H1 (cell line): Measurements from ENCODE around the gene PROX2. TPM values are rescaled to one million over a fixed set of nuclear protein-coding genes. Genes with fewer than 3 reads are reported as not detected.

Experiments
- CTCF ChIA-PET: fragments of 300-600 bp; sonication (Branson Sonifier 250); formaldehyde crosslinking; loops from one replicate; lab custom pipeline; 2021; ENCODE audit not compliant: partially characterized antibody; lab: Charles Lee
- POLR2A ChIA-PET: fragments of 300-600 bp; sonication (Branson Sonifier 250); formaldehyde crosslinking; loops from one replicate; lab custom pipeline; 2021; ENCODE audit warnings: inconsistent platforms; ENCODE audit not compliant: partially characterized antibody; lab: Charles Lee
- DNase-seq, 2 experiments: peaks; one replicate each; pipeline versions ENCODE4 v3.0.0 to v3.0.0-alpha.2; 2010 to 2022; ENCODE audit warnings: low spot score in 2 of 2, low read depth in 1 of 2, mixed read lengths in 1 of 2
- FAIRE-seq: peaks from 2 replicates; lab custom pipeline; 2011; peaks lifted over from hg19 to GRCh38; lab: Jason Lieb, UNC
- H2AFZ ChIP-seq: 2 replicates; pipeline ENCODE4 v1.8.1; 2012; ENCODE audit warnings: low read length, inconsistent platforms
- H2AK5ac ChIP-seq: 2 replicates; pipeline ENCODE4 v1.6.1; 2013; ENCODE audit warnings: low read depth, low read length
- H2BK120ac ChIP-seq: replicated peaks from 2 replicates; pipeline ENCODE3; 2013; ENCODE audit warnings: low read depth, low read length, inconsistent platforms
- H2BK12ac ChIP-seq: 2 replicates; pipeline ENCODE4 v1.6.1; 2013; ENCODE audit warnings: low read depth, low read length
- H2BK15ac ChIP-seq: 2 replicates; pipeline ENCODE4 v1.6.1; 2013; ENCODE audit warnings: low read length
- H2BK20ac ChIP-seq: 2 replicates; pipeline ENCODE4 v1.6.1; 2013; ENCODE audit warnings: low read length
- H2BK5ac ChIP-seq: 2 replicates; pipeline ENCODE4 v1.6.1; 2013; ENCODE audit warnings: low read depth, low read length
- H3K14ac ChIP-seq: 2 replicates; pipeline ENCODE4 v1.6.1; 2013; ENCODE audit warnings: inconsistent platforms; ENCODE audit not compliant: insufficient read length
- H3K18ac ChIP-seq: 2 replicates; pipeline ENCODE4 v1.6.1; 2013; ENCODE audit warnings: low read length; ENCODE audit errors: extremely low read depth
- H3K23ac ChIP-seq: 2 replicates; pipeline ENCODE4 v1.6.1; 2013; ENCODE audit warnings: inconsistent platforms; ENCODE audit not compliant: insufficient read length
- H3K23me2 ChIP-seq: 2 replicates; pipeline ENCODE4 v1.6.1; 2013; ENCODE audit warnings: low read depth, low read length
- H3K27ac ChIP-seq: 2 replicates; pipeline ENCODE4 v1.6.1; 2011; ENCODE audit warnings: low read depth, low read length, inconsistent platforms
- H3K27me3 ChIP-seq, 4 experiments: replicated peaks in 1 of 4; 1 replicate in 1 of 4; 2 replicates in 3 of 4; pipeline versions ENCODE4 v1.6.1 to v1.8.1; 2011 to 2013; ENCODE audit warnings: low read length in 3 of 4, mild to moderate bottlenecking in 3 of 4, inconsistent platforms in 2 of 4, mixed read lengths in 2 of 4, moderate library complexity in 1 of 4; ENCODE audit not compliant: control insufficient read depth in 3 of 4, insufficient read depth in 3 of 4; ENCODE audit errors: extremely low read depth in 1 of 4
- H3K36me3 ChIP-seq, 4 experiments: 2 replicates each; pipeline versions ENCODE4 v1.6.1 to v1.8.1; 2011 to 2013; ENCODE audit warnings: mild to moderate bottlenecking in 4 of 4, low read length in 3 of 4, moderate library complexity in 2 of 4, control low read depth in 1 of 4, inconsistent platforms in 1 of 4; ENCODE audit not compliant: insufficient read depth in 4 of 4, control insufficient read depth in 2 of 4
- H3K4ac ChIP-seq: replicated peaks from 2 replicates; pipeline ENCODE3; 2013; ENCODE audit warnings: low read length, low read depth, mixed read lengths, inconsistent platforms; ENCODE audit not compliant: insufficient read length
- H3K4me1 ChIP-seq, 4 experiments: replicated peaks in 1 of 4; 1 replicate in 1 of 4; 2 replicates in 3 of 4; pipeline versions ENCODE4 v1.6.1 to v1.8.1; 2011 to 2013; ENCODE audit warnings: low read length in 3 of 4, inconsistent platforms in 2 of 4, mixed read lengths in 1 of 4; ENCODE audit not compliant: insufficient read depth in 4 of 4, control insufficient read depth in 3 of 4
- H3K4me2 ChIP-seq, 2 experiments: 2 replicates each; pipeline versions ENCODE4 v1.6.1 to v1.8.1; 2011 to 2013; ENCODE audit warnings: low read depth in 2 of 2, low read length in 2 of 2, control low read depth in 1 of 2, inconsistent platforms in 1 of 2, mild to moderate bottlenecking in 1 of 2; ENCODE audit not compliant: insufficient read depth in 1 of 2
- H3K4me3 ChIP-seq, 4 experiments: fragments of 200-600, 300-600 bp in 1 of 4; sonication (generic), shearing (Covaris generic), sonication (Bioruptor Twin) in 1 of 4; 2 replicates each; pipeline versions ENCODE4 v1.5.1 to v1.8.1; 2011 to 2016; ENCODE audit warnings: low read length in 4 of 4, low read depth in 3 of 4, control low read depth in 2 of 4, inconsistent platforms in 2 of 4, mild to moderate bottlenecking in 2 of 4, mixed read lengths in 1 of 4, moderate library complexity in 1 of 4; ENCODE audit not compliant: insufficient read depth in 2 of 4; ENCODE audit errors: extremely low read depth in 1 of 4
- H3K56ac ChIP-seq: replicated peaks from 2 replicates; pipeline ENCODE3; 2013; ENCODE audit warnings: low read depth, mild to moderate bottlenecking, mixed read lengths, low read length, inconsistent platforms; ENCODE audit not compliant: insufficient read length
- H3K79me1 ChIP-seq: 2 replicates; pipeline ENCODE4 v1.6.1; 2013; ENCODE audit warnings: low read depth, low read length, control low read depth
- H3K79me2 ChIP-seq, 2 experiments: 2 replicates each; pipeline versions ENCODE4 v1.6.1 to v1.8.1; 2012 to 2013; ENCODE audit warnings: low read length in 2 of 2, mild to moderate bottlenecking in 2 of 2, inconsistent platforms in 1 of 2; ENCODE audit not compliant: insufficient read depth in 2 of 2, control insufficient read depth in 1 of 2
- H3K9ac ChIP-seq, 4 experiments: replicated peaks in 1 of 4; 1 replicate in 1 of 4; 2 replicates in 3 of 4; pipeline versions ENCODE4 v1.6.1 to v1.8.1; 2011 to 2013; ENCODE audit warnings: low read depth in 3 of 4, low read length in 3 of 4, control low read depth in 2 of 4, mild to moderate bottlenecking in 2 of 4, moderate library complexity in 2 of 4, inconsistent platforms in 1 of 4; ENCODE audit errors: extremely low read depth in 1 of 4
- H3K9me3 ChIP-seq, 2 experiments: 2 replicates each; pipeline versions ENCODE4 v1.6.1 to v1.8.1; 2012 to 2013; ENCODE audit warnings: mild to moderate bottlenecking in 2 of 2, moderate library complexity in 2 of 2, control low read depth in 1 of 2, inconsistent platforms in 1 of 2, low read depth in 1 of 2, low read length in 1 of 2, mixed read lengths in 1 of 2; ENCODE audit not compliant: insufficient read depth in 2 of 2
- H4K20me1 ChIP-seq, 2 experiments: replicated peaks in 1 of 2; 2 replicates each; pipeline versions ENCODE3 to v1.8.1; 2011 to 2013; ENCODE audit warnings: inconsistent platforms in 2 of 2, low read length in 2 of 2, mild to moderate bottlenecking in 1 of 2; ENCODE audit not compliant: insufficient read depth in 2 of 2, control insufficient read depth in 1 of 2
- H4K5ac ChIP-seq: 2 replicates; pipeline ENCODE4 v1.6.1; 2013; ENCODE audit warnings: low read length, low read depth, mixed read lengths, inconsistent platforms; ENCODE audit not compliant: insufficient read length
- H4K8ac ChIP-seq: 2 replicates; pipeline ENCODE4 v1.8.0; 2013; ENCODE audit warnings: mild to moderate bottlenecking, moderate library complexity, low read length, inconsistent platforms; ENCODE audit not compliant: insufficient read depth; ENCODE audit errors: extremely low read depth
- H4K91ac ChIP-seq: replicated peaks from 2 replicates; pipeline ENCODE3; 2013; ENCODE audit warnings: low read length, mixed read lengths, inconsistent platforms; ENCODE audit not compliant: insufficient read length
- KDM1A ChIP-seq: fragments of 200-600, 300-600 bp; sonication (generic); IDR thresholded peaks from 2 replicates; pipeline ENCODE4 v1.7.1; 2016; ENCODE audit warnings: mild to moderate bottlenecking, low read length, borderline replicate concordance
- RXRA ChIP-seq: IDR thresholded peaks from 2 replicates; pipeline ENCODE4 v1.6.1; 2011; ENCODE audit warnings: low read depth, mild to moderate bottlenecking, low read length, moderate library complexity; ENCODE audit not compliant: insufficient read depth
- WGBS, 2 experiments: shearing (Covaris generic) in 1 of 2; methylation state at CpG; one replicate each; pipeline versions ENCODE4 v1.1.6 to v1.1.7; 2013 to 2015; ENCODE audit warnings: low lambda C conversion rate in 2 of 2, mixed read lengths in 2 of 2, inconsistent platforms in 1 of 2, low coverage in 1 of 2, missing lambda C conversion rate in 1 of 2; ENCODE audit not compliant: insufficient replicate concordance in 2 of 2, insufficient coverage in 1 of 2, insufficient read length in 1 of 2; ENCODE audit errors: extremely low coverage in 1 of 2, missing lambda C conversion rate in 1 of 2; 5-methylcytosine and 5-hydroxymethylcytosine counted together
- polyA plus RNA-seq, 7 experiments: library from polyadenylated mRNA; depleted of rRNA in 3 of 7; stranded (reverse) in 5 of 7; unstranded in 2 of 7; fragments of >200 nt in 5 of 7; fragments of 200-250 nt in 2 of 7; gene quantifications; 1 replicate in 5 of 7; 2 replicates in 1 of 7; 4 replicates in 1 of 7; pipeline versions ENCODE4 v1.2.1 to v1.2.3, GENCODE V29; 2011 to 2013; ENCODE audit warnings: missing spikeins in 2 of 7, mixed read lengths in 2 of 7
- total RNA-seq: library from RNA; stranded (reverse); fragmentation: NEBNext Ultra II Directional; extraction: Animal tissue kit (Norgen Biotek cat#: 25700); gene quantifications from 2 replicates; pipeline ENCODE4 v1.2.1, GENCODE V29; 2021

The PROX2 gene
- total and polyA plus RNA-seq, 2 of the 8 experiments (the other 6 are each of a cell fraction or from before 2014, with no cell fraction given), result 0.03 TPM; not detected in 1

GRCh38 chr14:74911704-74912103, 35.8 kb upstream of the PROX2 start:
- TF ChIP-seq KDM1A, result no peak
- no peak for TF ChIP-seq RXRA
- Histone ChIP-seq H3K23ac (no peak overlapping the region), H3K14ac (no peak overlapping the region), H3K18ac (no peak overlapping the region), H3K79me1 (no peaks in the 10 kb centered on the region), H3K27me3 (no peaks in the 10 kb centered on the region), H3K4ac (no peak overlapping the region), H3K36me3 (no peaks in the 10 kb centered on the region), H3K4me2 (no peak overlapping the region), H2BK120ac (no peak overlapping the region), H2BK15ac (no peak overlapping the region), H3K79me2 (no peaks in the 10 kb centered on the region), H4K91ac (no peak overlapping the region), H4K8ac (no peak overlapping the region), H2BK5ac (no peak overlapping the region), H3K9ac (no peak overlapping the region), H2AK5ac (no peak overlapping the region), H4K20me1 (peaks cover 0 to 3% of the 10 kb centered on the region in 2 experiments), H3K9me3 (no peaks in the 10 kb centered on the region), H3K4me3 (no peak overlapping the region), H3K23me2 (no peaks in the 10 kb centered on the region), H3K4me1 (no peaks in the 10 kb centered on the region; a peak in 1 of 7 replicates), H3K56ac (no peak overlapping the region), H2BK20ac (no peak overlapping the region), H2AFZ (no peak overlapping the region), H3K27ac (no peak overlapping the region), H2BK12ac (no peak overlapping the region), H4K5ac (no peak overlapping the region)
- ChIA-PET POLR2A (interaction anchor here (0.6 to 3.9 kb wide), 8 partner anchors 8 to 215 kb away, joined by 3 to 16 read pairs (median 3); partner anchors contain the start of genes NEK9 and RPS6KL1), CTCF (interaction anchor here (0.6 to 24.8 kb wide), 9 partner anchors 10 to 390 kb away, joined by 4 to 509 read pairs (median 8); partner anchors contain the start of gene RPS6KL1)
- no peak for FAIRE-seq
- WGBS, 2 experiments, result 93% methylated on average over 3 of the region's 5 CpGs; no CpG with 5 or more reads in 1 of the 2 experiments
- no peak for DNase-seq
